Measurements from ENCODE around the gene PCSK2. TPM values are rescaled to one million over a fixed set of nuclear protein-coding genes. Genes with fewer than 3 reads are reported as not detected.

The PCSK2 gene
- total and polyA plus RNA-seq, 4 donors: 0.51 to 9.8 (median 1.5) TPM

DNA sequence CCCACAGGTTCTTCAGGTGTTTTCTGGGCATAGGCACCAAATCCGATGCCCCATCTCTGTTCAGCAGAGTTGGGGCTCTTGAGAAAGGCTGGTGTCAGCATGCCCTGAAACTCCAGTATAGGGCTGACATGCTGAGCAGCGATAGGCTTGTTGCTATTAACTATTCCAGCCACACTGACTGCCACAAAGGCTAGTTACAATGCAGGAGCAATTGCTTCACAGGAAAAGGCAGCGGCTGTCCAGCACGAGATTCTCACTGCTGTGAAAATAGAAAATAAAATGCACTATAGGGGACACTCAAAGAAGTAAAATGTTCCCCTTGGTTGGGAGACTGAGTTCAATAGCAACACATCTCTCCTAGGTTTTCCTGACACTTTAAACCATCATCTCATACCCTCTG is 191.9 kb downstream of the PCSK2 start:
- no peaks in the 10 kb centered on the region for H3K9me3 ChIP-seq (ENCODE audit: control insufficient read depth in 4 of 4, insufficient read depth in 3 of 4, low read length in 3 of 4)
- DNase-seq: no peak
- no peak for ATAC-seq (ENCODE audit: insufficient read depth, low FRiP score)

DNA sequence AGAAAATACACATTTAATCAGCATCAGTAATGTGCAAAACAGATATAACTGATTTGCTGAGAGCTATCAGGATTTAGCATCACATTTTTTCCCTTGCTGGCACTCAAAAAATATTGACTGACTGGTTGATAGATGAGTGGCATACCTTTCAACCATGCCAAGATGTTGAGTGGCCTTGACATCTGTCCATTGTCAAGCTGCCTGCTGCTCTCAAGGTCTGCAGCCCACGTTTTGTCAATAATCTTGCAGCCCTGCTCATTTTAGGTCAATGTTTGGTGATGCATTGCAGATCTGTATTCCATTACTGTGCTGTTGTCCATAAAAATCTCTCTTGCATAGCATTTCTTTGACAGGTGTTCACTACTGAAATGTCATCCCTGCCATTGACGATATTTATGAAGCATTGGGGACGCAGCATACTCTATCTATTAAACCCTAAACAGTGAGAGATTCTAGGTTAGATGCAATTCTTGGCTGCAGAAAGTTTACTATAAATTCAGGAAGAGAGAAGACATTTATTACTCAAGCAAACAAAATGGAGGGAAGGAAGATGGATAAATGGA is 192.7 kb downstream of the PCSK2 start:
- no peak for ATAC-seq (ENCODE audit: insufficient read depth, low FRiP score)
- Histone ChIP-seq H3K27me3 (ENCODE audit: control insufficient read depth in 3 of 3, insufficient read depth in 3 of 3, low read length in 2 of 3) (peaks cover 0 to 3% (median 0%) of the 10 kb centered on the region in 3 donors), H3K27ac (ENCODE audit: low read depth in 1 of 2, low read length in 1 of 2) (no peak overlapping the region), H3K9ac (ENCODE audit: insufficient read depth in 1 of 2, low read length in 2 of 2) (no peak overlapping the region), H3K4me1 (ENCODE audit: control insufficient read depth in 5 of 5, insufficient read depth in 5 of 5, low read length in 5 of 5) (peaks cover 0 to 2% (median 0%) of the 10 kb centered on the region in 5 donors), H3K9me3 (ENCODE audit: control insufficient read depth in 4 of 4, insufficient read depth in 3 of 4, low read length in 3 of 4) (no peaks in the 10 kb centered on the region), H3K4me3 (no peak overlapping the region), H3K36me3 (ENCODE audit: control insufficient read depth in 4 of 4, insufficient read depth in 4 of 4, low read length in 4 of 4) (no peaks in the 10 kb centered on the region)
- DNase-seq: no peak
- 49 to 61% methylated on average over 3 of the region's 3 CpGs for WGBS, 2 donors
- TF ChIP-seq, protein P1, sequence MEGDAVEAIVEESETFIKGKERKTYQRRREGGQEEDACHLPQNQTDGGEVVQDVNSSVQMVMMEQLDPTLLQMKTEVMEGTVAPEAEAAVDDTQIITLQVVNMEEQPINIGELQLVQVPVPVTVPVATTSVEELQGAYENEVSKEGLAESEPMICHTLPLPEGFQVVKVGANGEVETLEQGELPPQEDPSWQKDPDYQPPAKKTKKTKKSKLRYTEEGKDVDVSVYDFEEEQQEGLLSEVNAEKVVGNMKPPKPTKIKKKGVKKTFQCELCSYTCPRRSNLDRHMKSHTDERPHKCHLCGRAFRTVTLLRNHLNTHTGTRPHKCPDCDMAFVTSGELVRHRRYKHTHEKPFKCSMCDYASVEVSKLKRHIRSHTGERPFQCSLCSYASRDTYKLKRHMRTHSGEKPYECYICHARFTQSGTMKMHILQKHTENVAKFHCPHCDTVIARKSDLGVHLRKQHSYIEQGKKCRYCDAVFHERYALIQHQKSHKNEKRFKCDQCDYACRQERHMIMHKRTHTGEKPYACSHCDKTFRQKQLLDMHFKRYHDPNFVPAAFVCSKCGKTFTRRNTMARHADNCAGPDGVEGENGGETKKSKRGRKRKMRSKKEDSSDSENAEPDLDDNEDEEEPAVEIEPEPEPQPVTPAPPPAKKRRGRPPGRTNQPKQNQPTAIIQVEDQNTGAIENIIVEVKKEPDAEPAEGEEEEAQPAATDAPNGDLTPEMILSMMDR (IDR thresholded peaks at IDR 0.05; ENCODE audit: control extremely low read depth, extremely low read depth): no peak

More for the DNA sequence above, 191.9 kb downstream of the PCSK2 start:
- Histone ChIP-seq H3K27ac (ENCODE audit: low read depth in 1 of 2, low read length in 1 of 2) (no peak overlapping the region), H3K4me3 (no peak overlapping the region), H3K4me1 (ENCODE audit: control insufficient read depth in 5 of 5, insufficient read depth in 5 of 5, low read length in 5 of 5) (peaks cover 0 to 2% (median 0%) of the 10 kb centered on the region in 5 donors), H3K27me3 (ENCODE audit: control insufficient read depth in 3 of 3, insufficient read depth in 3 of 3, low read length in 2 of 3) (no peaks in the 10 kb centered on the region), H3K9ac (ENCODE audit: insufficient read depth in 1 of 2, low read length in 2 of 2) (no peak overlapping the region), H3K36me3 (ENCODE audit: control insufficient read depth in 4 of 4, insufficient read depth in 4 of 4, low read length in 4 of 4) (no peaks in the 10 kb centered on the region)
- TF ChIP-seq, protein P1 (IDR thresholded peaks at IDR 0.05; ENCODE audit: control extremely low read depth, extremely low read depth): no peak
- 50 to 56% methylated on average over 4 of the region's 4 CpGs for WGBS, 2 donors

DNA sequence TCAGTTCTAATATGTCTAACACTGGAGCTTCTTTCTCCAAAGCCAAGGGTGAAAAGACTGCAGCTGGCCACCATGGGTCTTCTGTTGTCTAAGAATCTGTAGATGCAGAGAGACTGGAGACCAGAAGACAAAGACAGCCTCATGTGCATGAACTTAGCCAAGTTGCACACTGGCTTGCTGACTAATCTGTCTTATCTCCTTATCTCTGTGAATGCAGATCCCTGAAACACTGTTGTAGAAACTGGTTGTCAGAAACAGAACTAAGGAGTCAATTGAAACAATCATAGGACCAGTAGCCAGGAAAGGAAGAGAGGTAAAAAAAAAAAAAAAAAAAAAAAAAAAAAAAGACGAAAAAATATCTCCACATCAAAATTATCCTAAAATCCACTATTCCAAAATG is 194.7 kb downstream of the PCSK2 start:
- WGBS, 2 donors: 69 to 88% methylated on average over 1 of the region's 1 CpG

More for the DNA sequence above, 194.7 kb downstream of the PCSK2 start:
- no peaks in the 10 kb centered on the region for H3K36me3 ChIP-seq (ENCODE audit: control insufficient read depth in 4 of 4, insufficient read depth in 4 of 4, low read length in 4 of 4)
- ATAC-seq (ENCODE audit: insufficient read depth, low FRiP score): no peak
- H3K9ac ChIP-seq (ENCODE audit: insufficient read depth in 1 of 2, low read length in 2 of 2): no peak overlapping the region
- TF ChIP-seq, protein P1 (IDR thresholded peaks at IDR 0.05; ENCODE audit: control extremely low read depth, extremely low read depth): no peak
- peaks cover 0 to 3% (median 0%) of the 10 kb centered on the region in 3 donors for H3K27me3 ChIP-seq (ENCODE audit: control insufficient read depth in 3 of 3, insufficient read depth in 3 of 3, low read length in 2 of 3)
- no peaks in the 10 kb centered on the region for H3K9me3 ChIP-seq (ENCODE audit: control insufficient read depth in 4 of 4, insufficient read depth in 3 of 4, low read length in 3 of 4)
- H3K4me3 ChIP-seq: no peak overlapping the region
- no peak for DNase-seq
- peaks cover 0 to 2% (median 0%) of the 10 kb centered on the region in 5 donors for H3K4me1 ChIP-seq (ENCODE audit: control insufficient read depth in 5 of 5, insufficient read depth in 5 of 5, low read length in 5 of 5)
- H3K27ac ChIP-seq (ENCODE audit: low read depth in 1 of 2, low read length in 1 of 2): no peak overlapping the region

Measured in lung (tissue), 12 donors.